Activated T-helper 2 cell treated with anti-CD3 and anti-CD28 coated beads, Interferon-gamma antibody, Interleukin-2, Interleukin-4, amounts not matched to agents 10 μg/mL and 5 μg/mL and 100 μg/mL, durations not matched to agents 14 hours and 24 hours and 36 hours (primary cell): ENCODE data around the gene EVPLL. TPM values are rescaled to one million over a fixed set of nuclear protein-coding genes. Genes with fewer than 3 reads are reported as not detected.
"Not testable (repeated sequence)": the region's sequence is repeated elsewhere in the genome, so short reads cannot be mapped to it uniquely, and the experiment has no call there.

Source experiments
- DNase-seq: peaks from one replicate; pipeline ENCODE4 v3.0.0; 2021; ENCODE audit warnings: low spot score
- H3K27ac Mint-ChIP-seq: one replicate; pipeline ENCODE4 v1.8.0; 2021; ENCODE audit warnings: mixed read lengths
- H3K27me3 Mint-ChIP-seq: one replicate; pipeline ENCODE4 v1.8.0; 2021; ENCODE audit warnings: low read depth, mixed read lengths
- H3K36me3 Mint-ChIP-seq: one replicate; pipeline ENCODE4 v1.8.0; 2021; ENCODE audit warnings: low read depth, mixed read lengths
- H3K4me1 Mint-ChIP-seq: one replicate; pipeline ENCODE4 v1.8.0; 2021; ENCODE audit warnings: low read depth, mixed read lengths
- H3K4me3 Mint-ChIP-seq: one replicate; pipeline ENCODE4 v1.8.0; 2021; ENCODE audit warnings: low read depth, mild to moderate bottlenecking, moderate library complexity, mixed read lengths
- H3K9me3 Mint-ChIP-seq: one replicate; pipeline ENCODE4 v1.8.0; 2021; ENCODE audit warnings: mixed read lengths
- intact Hi-C: fragments of 100-400 bp; cut with micrococcal nuclease; formaldehyde crosslinking; loops from one replicate; pipeline ENCODE4 v1.15.1; 2023
- total RNA-seq: library from RNA; stranded (reverse); gene quantifications from 2 replicates; pipeline ENCODE4 v1.2.3, GENCODE V29; 2022

The EVPLL gene
- total RNA-seq = not detected in 2 replicates

GRCh38 chr17:18377437-18378204, at the start of gene EVPLL:
TSS of gene EVPLL (plus strand) at chr17:18377778. CDS start at chr17:18380938, 3,160 bp downstream.
- peaks cover 2% of the 10 kb centered on the region for H3K4me1 Mint-ChIP-seq
- H3K9me3 Mint-ChIP-seq = no peaks in the 10 kb centered on the region
- H3K27me3 Mint-ChIP-seq = peaks cover 12% of the 10 kb centered on the region
- H3K4me3 Mint-ChIP-seq = no peak within 1 kb of the TSS
- intact Hi-C loops = no loop called here
- no peaks in the 10 kb centered on the region for H3K36me3 Mint-ChIP-seq
- DNase-seq = no peak
- H3K27ac Mint-ChIP-seq = no peak within 1 kb of the TSS

DNA sequence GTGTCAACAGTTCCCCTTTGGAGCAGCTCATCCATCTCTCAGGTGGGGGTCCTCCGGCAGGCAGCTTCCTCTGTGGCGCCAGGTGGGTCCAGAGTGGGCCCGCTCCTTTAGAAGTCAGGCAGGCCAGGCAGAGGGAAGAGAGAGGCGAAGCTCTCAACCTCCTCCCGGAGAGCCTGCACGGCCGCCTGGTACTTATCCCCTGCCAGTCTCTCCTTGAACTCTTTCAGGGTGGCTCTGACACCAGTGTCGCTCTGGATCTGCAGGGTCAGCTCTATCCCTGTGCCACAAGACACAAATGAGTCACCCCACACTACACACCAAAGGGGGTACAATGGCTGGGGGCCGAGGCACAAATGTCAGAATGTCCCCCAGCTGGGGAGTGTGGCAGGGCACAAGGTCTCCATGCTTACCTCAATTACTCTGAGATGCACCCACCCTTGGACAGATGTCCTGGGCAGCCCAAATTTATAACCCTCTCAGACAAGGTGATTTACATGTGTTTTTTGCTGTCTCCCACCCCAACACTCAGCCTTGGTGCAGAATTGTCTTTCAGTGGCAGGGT, 48.9 kb upstream of the EVPLL start:
- H3K9me3 Mint-ChIP-seq = no peaks in the 10 kb centered on the region

GRCh38 chr17:18331879-18332278, 45.7 kb upstream of the EVPLL start:
- no peaks in the 10 kb centered on the region for H3K27me3 Mint-ChIP-seq
- no peak overlapping the region for H3K4me3 Mint-ChIP-seq
- intact Hi-C loops = no loop called here
- DNase-seq = no peak
- H3K4me1 Mint-ChIP-seq = peaks cover 14% of the 10 kb centered on the region
- H3K27ac Mint-ChIP-seq = peak overlapping the region; percentile 77
- peaks cover 56% of the 10 kb centered on the region for H3K36me3 Mint-ChIP-seq
- H3K9me3 Mint-ChIP-seq = no peaks in the 10 kb centered on the region

More for the DNA sequence above, 48.9 kb upstream of the EVPLL start:
- intact Hi-C loops = no loop called here
- no peaks in the 10 kb centered on the region for H3K27me3 Mint-ChIP-seq
- H3K27ac Mint-ChIP-seq = no peak overlapping the region
- peaks cover 15% of the 10 kb centered on the region for H3K4me1 Mint-ChIP-seq
- no peak for DNase-seq
- H3K36me3 Mint-ChIP-seq = peaks cover 58% of the 10 kb centered on the region
- H3K4me3 Mint-ChIP-seq = no peak overlapping the region

DNA sequence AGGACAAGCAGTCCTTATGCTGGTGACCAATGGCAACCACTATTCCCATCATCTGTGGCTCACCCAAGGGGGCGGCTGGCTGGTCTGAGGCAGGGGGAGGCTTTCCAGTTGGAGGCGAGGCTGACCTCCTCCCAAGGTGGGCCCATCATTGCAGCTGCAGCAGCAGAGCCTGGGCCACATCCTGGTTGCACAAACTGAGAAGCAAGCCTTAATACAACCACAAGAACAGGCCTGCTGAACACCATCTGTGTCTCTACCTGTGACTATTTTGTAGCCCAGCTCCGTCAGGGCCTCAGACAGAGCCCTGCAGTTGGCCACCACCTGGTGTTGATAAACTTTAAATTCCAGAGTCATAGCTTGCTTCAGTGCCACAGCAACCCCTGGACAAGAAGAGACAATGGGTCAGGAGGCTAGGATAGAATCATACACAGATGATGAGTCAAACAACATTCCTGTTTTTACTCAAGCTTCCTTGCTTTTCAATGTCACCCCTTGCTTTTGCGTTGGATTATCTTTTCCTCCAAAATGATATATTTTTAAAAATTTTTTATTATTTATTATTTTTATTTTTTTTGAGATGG, 44.6 kb upstream of the EVPLL start:
- no peaks in the 10 kb centered on the region for H3K27me3 Mint-ChIP-seq
- no peak overlapping the region for H3K27ac Mint-ChIP-seq
- no peaks in the 10 kb centered on the region for H3K9me3 Mint-ChIP-seq
- intact Hi-C loops = no loop called here
- peaks cover 14% of the 10 kb centered on the region for H3K4me1 Mint-ChIP-seq
- no peak overlapping the region for H3K4me3 Mint-ChIP-seq
- H3K36me3 Mint-ChIP-seq = peaks cover 56% of the 10 kb centered on the region
- no peak for DNase-seq

DNA sequence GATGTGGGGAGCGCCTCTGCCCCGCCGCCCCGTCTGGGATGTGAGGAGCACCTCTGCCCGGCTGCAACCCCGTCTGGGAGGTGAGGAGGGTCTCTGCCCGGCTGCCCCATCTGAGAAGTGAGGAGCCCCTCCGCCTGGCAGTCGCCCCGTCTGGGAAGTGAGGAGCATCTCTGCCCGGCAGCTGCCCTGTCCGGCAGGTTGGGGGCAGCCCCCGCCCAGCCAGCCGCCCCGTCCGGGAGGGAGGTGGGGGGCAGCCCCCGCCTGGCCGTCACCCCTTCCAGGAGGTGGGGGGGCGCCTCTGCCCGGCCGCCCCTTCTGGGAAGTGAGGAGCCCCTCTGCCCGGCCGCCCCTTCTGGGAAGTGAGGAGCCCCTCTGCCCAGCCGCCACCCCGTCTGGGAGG, 39.4 kb upstream of the EVPLL start:
- peaks cover 62% of the 10 kb centered on the region for H3K36me3 Mint-ChIP-seq

GRCh38 chr17:18339933-18340332, 37.6 kb upstream of the EVPLL start:
- Mint-ChIP-seq H3K36me3 (peaks cover 67% of the 10 kb centered on the region), H3K27ac (no peak overlapping the region)
- no peak for DNase-seq

More for the DNA sequence above, 39.4 kb upstream of the EVPLL start:
- H3K4me3 Mint-ChIP-seq, intact Hi-C loops, H3K27ac Mint-ChIP-seq, H3K4me1 Mint-ChIP-seq, DNase-seq, H3K9me3 Mint-ChIP-seq, H3K27me3 Mint-ChIP-seq: not testable (repeated sequence)

DNA sequence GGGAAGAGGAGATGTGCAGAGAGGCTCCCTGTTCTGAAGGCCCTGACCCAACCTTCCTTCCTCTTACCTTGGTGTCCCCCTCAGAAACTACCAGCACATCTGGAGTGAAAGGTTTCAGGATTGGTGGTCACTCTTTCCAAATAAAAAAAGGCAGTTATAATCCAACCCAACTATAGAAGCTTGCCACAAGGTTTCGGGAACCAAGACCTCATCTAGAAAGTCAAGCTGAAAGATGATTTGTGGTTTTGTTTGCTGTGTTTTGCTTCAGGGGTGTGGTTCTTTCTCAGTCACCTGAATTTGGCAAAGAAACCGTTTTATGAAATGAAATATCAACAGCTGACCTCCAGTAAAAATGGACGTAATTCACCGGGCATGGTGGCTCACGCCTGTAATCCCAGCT, 33.6 kb upstream of the EVPLL start:
- no peak for DNase-seq
- Mint-ChIP-seq H3K36me3 (peaks cover 75% of the 10 kb centered on the region), H3K27ac (no peak overlapping the region), H3K27me3 (no peaks in the 10 kb centered on the region), H3K9me3 (no peaks in the 10 kb centered on the region), H3K4me3 (no peak overlapping the region), H3K4me1 (peaks cover 4% of the 10 kb centered on the region)
- intact Hi-C loops = no loop called here

More at GRCh38 chr17:18339933-18340332, 37.6 kb upstream of the EVPLL start:
- intact Hi-C loops = no loop called here
- H3K4me1 Mint-ChIP-seq = peaks cover 4% of the 10 kb centered on the region
- no peaks in the 10 kb centered on the region for H3K27me3 Mint-ChIP-seq
- no peak overlapping the region for H3K4me3 Mint-ChIP-seq
- no peaks in the 10 kb centered on the region for H3K9me3 Mint-ChIP-seq

DNA sequence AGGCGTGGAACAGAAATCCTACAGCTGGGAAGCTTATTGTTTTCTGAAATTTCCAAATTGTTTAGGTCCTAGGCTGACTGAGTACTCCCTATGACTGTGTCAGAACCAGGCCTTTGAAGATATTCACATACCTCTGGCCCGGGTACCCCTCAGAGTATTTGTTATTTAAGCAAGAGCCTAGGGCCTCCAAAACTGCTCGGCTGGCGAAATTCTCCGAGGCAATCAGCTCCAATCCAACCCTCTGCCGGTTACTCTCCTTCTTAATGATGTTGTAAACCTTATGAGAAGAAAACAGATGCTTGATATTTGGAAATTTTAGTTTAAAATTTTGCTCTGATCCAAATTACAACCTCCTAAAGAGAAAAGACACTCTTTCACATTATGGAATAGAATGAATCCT, 24.0 kb upstream of the EVPLL start:
- Mint-ChIP-seq H3K4me1 (peaks cover 3% of the 10 kb centered on the region), H3K27me3 (no peaks in the 10 kb centered on the region), H3K27ac (no peak overlapping the region), H3K4me3 (no peak overlapping the region), H3K9me3 (no peaks in the 10 kb centered on the region), H3K36me3 (peaks cover 36% of the 10 kb centered on the region)
- DNase-seq = no peak
- intact Hi-C loops = no loop called here

DNA sequence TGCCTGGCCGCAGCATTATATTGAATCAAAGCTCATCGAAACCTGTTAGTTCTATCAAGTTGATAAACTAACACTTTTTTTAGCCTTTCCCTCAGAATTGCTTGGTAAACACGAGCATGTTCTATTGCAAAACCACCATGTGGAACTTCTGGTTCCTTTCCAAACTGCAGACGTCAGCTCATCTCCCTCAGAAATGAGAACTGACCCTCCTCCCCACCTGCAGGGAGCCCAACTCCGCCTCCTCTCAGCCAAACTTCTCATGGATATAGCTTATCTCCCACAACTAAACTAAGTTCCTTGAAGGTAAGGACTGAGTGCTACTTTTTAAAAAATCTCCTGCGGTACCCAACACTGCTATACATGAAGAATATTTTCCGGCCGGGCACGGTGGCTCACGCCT, 21.0 kb upstream of the EVPLL start:
- intact Hi-C loops = no loop called here
- Mint-ChIP-seq H3K27ac (no peak overlapping the region), H3K4me3 (no peak overlapping the region), H3K27me3 (no peaks in the 10 kb centered on the region), H3K4me1 (peaks cover 3% of the 10 kb centered on the region), H3K9me3 (no peaks in the 10 kb centered on the region), H3K36me3 (peaks cover 44% of the 10 kb centered on the region)
- no peak for DNase-seq

DNA sequence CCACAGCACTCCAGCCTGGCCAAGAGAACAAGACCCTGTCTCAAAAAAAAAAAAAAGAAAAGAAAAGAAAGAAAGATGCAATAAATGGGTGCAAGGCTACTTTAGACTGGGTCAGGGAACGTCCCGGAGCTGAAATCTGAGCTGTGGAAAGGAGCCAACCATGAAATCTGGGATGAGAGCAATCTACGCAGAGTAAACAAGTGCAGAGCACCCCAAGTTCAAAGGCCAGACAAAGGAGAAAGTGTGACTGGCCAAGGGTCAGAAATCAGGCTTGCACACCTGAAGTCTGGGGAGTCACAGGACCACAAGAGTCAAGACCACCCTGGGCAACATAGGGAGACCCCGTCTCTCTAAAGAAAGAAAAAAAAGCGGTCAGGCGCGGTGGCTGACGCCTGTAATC, 17.1 kb upstream of the EVPLL start:
- Mint-ChIP-seq H3K36me3 (peaks cover 18% of the 10 kb centered on the region), H3K27ac (no peak overlapping the region), H3K4me3 (no peak overlapping the region), H3K4me1 (peaks cover 15% of the 10 kb centered on the region), H3K9me3 (no peaks in the 10 kb centered on the region), H3K27me3 (no peaks in the 10 kb centered on the region)
- intact Hi-C loops = no loop called here
- DNase-seq = no peak

DNA sequence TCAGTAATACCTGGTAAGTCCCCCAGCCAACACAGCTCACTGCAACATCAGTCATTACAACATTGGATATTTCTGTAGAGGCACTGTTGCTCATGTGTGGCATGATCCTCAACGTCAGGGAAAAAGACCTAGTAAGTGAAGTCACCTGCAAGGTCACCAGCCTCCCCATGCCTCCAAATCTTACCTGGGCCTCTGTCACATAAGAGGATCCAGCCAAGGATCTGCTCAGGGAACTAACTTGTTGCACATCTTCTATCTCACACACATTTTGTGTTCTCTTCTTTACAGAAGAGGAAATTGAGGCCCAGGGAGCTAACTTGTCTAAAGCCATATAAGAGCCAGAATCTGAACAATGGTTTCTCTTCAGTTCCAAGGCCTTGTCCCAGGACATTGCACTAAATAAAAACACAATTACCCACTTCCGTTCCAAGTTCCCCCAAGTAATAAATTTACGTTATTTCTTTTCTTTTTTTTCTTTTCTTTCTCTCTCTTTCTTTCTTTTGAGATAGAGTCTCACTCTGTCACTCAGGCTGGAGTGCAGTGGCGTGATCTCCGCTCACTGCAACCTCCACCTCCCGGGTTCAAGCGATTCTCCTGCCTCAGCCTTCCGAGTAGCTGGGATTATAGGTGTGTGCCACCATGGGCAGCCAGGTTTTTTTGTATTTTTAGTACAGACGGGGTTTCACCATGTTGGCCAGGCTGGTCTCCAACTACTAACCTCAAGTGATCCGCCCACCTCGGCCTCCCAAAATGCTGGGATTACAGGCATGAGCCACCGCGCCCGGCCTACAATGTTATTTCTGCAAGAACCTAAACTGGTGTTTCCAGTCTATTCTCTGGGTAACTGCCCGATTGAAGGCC, 15.5 kb upstream of the EVPLL start:
- Mint-ChIP-seq H3K4me1 (peaks cover 12% of the 10 kb centered on the region), H3K36me3 (peaks cover 10% of the 10 kb centered on the region), H3K27ac (peak overlapping the region; percentile 62), H3K27me3 (no peaks in the 10 kb centered on the region), H3K9me3 (no peaks in the 10 kb centered on the region), H3K4me3 (peak overlapping the region; percentile 91)
- intact Hi-C loops = no loop called here
- DNase-seq = no peak

DNA sequence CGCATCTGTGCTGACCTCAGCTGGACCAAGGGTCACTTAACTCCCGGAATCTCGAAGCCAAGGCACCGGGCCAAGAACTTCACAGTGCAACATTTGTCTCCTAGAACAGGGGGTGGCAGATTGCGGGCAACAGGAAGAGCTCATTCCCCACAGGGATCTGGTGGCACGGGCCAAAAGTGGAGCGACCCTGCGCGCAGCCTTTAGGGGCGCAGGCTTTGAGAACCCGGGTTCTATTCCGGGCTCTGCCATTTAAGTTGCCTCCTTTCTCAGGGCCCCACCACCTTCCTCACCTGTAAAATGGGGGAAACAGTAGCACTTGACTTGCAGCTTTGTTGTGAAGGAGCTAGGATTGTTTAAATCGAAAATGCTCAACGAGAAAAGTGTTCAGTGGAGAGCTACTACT, 14.9 kb upstream of the EVPLL start:
- no peaks in the 10 kb centered on the region for H3K27me3 Mint-ChIP-seq
- H3K9me3 Mint-ChIP-seq = no peaks in the 10 kb centered on the region
- no peak for DNase-seq
- peaks cover 10% of the 10 kb centered on the region for H3K36me3 Mint-ChIP-seq
- H3K4me3 Mint-ChIP-seq = peak overlapping the region; percentile 91
- peaks cover 12% of the 10 kb centered on the region for H3K4me1 Mint-ChIP-seq
- H3K27ac Mint-ChIP-seq = peak overlapping the region; percentile 62
- intact Hi-C loops = no loop called here
